KBM-7 (cell line): Measurements from ENCODE around the gene XPC.

Experiments
- DNase-seq: peaks from one replicate; pipeline ENCODE4 v3.0.0-alpha.2; 2015
- in situ Hi-C: fragments of 300-500 bp; cut with MboI; formaldehyde crosslinking; loops from 2 replicates; pipeline ENCODE4 v1.14.3; 2020; ENCODE audit warnings: low sequenced_read_pairs, low pct_unique_long_range_greater_than_20kb, mixed read lengths

Gene XPC

GRCh38 chr3:14177580-14178246 is 688 bp downstream of the XPC start:
- in situ Hi-C loops: no loop called here
- DNase-seq: peak; percentile 42

GRCh38 chr3:14175383-14176037 is 2.9 kb downstream of the XPC start:
- in situ Hi-C loops: no loop called here
- DNase-seq: peak; percentile 77

DNA sequence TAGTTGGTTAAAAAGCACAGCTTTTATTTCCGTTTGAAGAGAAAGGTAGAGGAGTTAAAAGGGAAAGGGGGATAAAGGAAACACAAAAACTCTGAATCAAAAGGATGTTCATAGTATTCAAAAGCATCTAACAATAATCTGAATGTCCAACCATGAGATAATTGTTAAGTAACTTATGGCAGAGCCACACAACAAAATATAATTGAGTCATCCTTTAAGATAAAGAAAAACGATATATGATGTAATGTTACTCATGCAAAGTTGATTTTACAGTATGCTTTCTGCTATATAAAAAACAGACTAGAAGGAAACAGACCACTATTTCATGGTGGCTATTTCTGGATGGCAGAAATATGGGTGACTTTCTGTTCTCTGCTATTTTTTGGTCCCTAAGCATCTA is 3.9 kb downstream of the XPC start:
- in situ Hi-C loops: no loop called here

GRCh38 chr3:14172496-14172895 is 5.9 kb downstream of the XPC start:
- in situ Hi-C loops: no loop called here
- DNase-seq: no peak

More for the DNA sequence above, 3.9 kb downstream of the XPC start:
- DNase-seq: no peak

GRCh38 chr3:14170531-14171159 is 7.8 kb downstream of the XPC start:
- in situ Hi-C loops: no loop called here
- DNase-seq: no peak

DNA sequence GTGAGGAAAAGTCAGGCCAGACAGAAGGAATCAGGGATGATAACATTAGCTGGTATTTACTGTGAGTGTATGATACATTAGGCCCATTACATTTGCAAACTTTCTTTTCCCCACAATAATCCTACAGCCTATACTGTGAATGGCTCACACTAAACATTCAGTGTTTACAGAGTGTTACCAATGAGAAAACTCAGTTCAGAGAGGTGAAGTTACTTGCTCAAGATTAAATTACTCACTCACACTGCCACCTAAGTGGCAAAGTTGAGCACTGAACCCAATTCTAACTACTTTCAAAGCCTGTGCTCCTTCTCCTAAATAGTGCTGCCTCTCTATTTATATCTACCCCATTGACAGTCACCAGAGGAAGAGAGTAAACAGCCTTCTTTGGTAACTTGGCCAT is 8.5 kb downstream of the XPC start:
- DNase-seq: no peak
- in situ Hi-C loops: no loop called here

- no peak for DNase-seq
- in situ Hi-C loops: no loop called here
Observed at GRCh38 chr3:14169435-14169834, 9.0 kb downstream of the XPC start.

DNA sequence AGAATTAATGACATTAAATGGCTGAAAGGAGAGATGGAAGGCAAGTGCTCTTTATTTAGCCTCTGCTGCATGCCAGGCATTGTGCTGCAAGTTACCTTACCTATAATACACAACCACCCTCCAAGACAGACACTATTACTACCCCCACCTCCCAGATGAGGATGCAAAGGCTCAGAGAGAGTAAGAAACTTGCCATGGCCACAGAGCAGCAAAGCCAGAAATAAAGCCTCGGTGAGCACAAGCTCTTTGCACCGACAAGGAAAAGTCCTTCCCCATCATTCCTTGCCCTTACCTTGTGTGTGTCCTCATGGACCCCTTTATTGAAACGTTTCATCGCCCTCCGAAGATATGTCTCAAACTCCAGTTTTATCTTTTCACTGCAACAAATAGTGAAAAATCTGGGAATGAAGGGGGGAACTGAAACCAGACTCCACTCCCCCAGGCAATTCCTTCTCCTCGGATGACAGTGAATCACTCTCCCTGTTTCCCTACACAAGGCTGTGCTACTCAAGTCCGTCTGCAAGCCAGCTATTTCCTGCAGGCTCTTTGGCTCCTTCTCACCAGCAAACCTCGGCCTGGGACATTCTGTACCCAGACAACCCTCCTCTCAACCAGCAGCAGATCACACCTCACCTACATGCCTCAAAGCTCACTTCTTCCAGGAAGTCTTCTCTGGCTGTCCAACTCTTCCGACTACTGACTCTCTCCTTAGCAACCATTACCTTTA is 11.4 kb downstream of the XPC start:
- DNase-seq: no peak
- in situ Hi-C loops: no loop called here

DNA sequence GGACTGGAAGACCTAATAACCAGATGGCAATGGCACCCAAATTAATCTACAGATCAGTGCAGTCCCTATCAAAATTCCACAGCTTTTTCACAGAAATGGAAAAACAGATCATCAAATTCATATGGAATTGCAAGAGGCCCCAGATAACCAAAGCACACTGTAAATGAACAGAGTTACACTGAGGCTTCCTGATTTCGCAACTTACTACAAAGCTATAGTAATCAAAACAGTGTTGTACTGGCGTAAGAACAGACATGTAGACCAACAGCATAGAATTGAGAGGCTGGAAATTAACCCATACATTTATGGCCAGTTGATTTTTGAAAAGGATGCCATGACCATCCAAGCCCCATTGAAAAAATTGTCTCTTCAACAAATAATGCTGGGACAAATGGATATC is 16.2 kb downstream of the XPC start:
- DNase-seq: no peak
- in situ Hi-C loops: no loop called here

- in situ Hi-C loops: no loop called here
- DNase-seq: no peak
Observed at GRCh38 chr3:14161282-14161681, 17.1 kb downstream of the XPC start.

- DNase-seq: no peak
- in situ Hi-C loops: no loop called here
Observed at GRCh38 chr3:14159426-14159825, 19.0 kb downstream of the XPC start.

DNA sequence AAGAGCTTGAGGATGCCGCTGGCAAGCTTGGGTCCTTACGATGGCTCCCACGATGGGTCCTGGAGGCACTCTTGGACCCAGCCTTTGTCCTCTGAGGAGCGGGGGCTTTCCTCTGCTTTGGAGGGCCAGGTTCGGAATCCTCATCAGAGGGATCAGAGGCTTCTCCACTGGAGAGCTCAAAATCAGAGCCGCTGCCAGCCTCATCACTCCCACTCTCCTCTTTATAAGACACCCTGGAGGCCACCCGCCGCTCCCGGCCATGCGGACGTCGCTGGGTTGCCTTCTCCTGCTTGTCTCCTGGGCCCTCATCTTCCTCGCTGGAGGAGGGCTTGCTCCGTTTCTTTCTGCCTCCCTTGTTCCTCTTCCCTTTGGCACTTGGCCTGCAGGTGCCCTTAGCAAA is 20.0 kb downstream of the XPC start:
- in situ Hi-C loops: no loop called here

DNA sequence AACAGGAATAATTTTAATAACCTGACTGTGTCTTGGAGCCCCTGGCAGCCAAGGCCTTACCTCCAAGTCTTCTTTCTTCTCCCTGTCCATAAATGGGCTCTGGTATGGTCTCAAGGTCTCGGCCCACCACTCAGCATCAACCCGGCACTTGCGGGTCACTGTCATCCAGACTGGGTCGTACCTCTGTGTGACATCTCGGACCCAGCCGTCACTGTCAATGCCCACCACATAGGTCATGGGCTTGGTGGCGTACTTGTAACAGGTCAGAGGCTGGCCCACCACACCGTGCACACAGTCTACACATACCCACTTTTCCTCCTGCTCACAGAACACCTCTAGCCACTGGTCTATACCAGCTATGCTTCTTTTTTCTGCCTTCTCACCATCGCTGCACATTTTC is 20.4 kb downstream of the XPC start:
- DNase-seq: no peak
- in situ Hi-C loops: no loop called here

More for the DNA sequence above, 20.0 kb downstream of the XPC start:
- no peak for DNase-seq

GRCh38 chr3:14156843-14157561 is 21.4 kb downstream of the XPC start:
- in situ Hi-C loops: no loop called here

DNA sequence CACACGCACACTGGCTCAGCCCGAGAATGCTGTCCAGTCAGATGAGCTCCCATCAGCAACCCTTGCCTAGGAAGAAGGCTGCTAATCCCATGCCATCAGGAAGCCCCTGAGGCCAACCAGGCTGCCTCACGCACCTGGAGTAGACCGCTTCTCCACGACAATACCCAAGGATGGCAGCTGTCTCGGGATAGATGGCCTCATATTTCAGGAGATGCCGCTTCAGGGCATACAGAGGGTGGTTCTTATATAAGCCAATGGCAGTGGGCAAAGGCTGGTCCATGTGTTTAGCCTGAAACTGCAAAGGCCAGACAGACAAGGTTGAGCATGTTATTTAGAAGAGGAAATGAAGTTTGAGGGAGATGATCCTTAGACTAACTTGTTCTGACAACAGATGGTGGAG is 22.2 kb downstream of the XPC start:
- in situ Hi-C loops: no loop called here
- no peak for DNase-seq

More at GRCh38 chr3:14156843-14157561, 21.4 kb downstream of the XPC start:
- DNase-seq: no peak

DNA sequence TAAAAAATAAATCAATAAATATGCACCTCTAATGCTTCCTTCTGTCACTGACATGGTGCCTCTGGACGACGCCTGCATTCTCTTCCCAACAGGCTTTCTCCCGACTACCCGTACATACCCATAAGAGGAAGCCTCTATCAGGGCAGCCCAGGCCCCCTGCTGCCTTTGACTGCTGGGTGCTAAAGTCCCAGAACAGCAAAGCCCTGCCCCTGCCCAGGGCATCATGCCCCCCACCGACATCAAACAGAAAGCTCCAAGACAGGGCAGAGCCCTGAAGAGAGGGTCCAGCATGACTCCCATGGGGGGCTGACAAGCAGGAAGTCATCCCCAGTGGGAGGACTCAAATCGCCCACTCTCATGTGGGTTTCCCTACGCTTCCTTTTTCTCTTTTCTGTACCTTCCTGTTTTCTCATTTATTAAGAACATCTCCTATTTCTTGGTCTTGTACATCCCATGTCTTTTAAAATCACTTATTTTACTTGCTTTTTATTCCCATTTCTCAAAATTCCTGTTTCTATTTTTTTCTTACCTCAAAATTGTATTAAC is 23.4 kb downstream of the XPC start:
- in situ Hi-C loops: no loop called here
- peak; percentile 39 for DNase-seq

- no peak for DNase-seq
- in situ Hi-C loops: no loop called here
Observed at GRCh38 chr3:14154276-14154675, 24.1 kb downstream of the XPC start.

- DNase-seq: no peak
- in situ Hi-C loops: no loop called here
Observed at GRCh38 chr3:14153663-14154062, 24.7 kb downstream of the XPC start.

DNA sequence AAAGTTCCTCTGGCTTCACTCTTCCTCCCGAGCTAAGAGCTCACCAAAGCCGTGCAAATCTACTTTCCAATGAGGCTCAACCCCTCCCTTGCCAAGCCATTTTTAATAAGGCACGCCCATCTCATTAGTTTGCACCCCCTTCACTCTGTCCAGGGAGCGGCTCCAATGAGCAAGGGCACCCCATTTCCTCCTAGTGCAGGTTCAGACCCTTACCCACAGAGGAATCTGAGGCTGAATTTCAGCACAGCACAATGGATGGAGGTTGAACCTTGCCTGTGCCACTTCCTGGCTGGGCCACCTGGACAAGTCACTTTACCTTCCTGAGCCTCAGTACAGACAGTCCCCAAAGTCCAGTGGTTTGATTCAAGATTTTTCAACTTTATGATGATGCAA is 25.4 kb downstream of the XPC start:
- no peak for DNase-seq
- in situ Hi-C loops: no loop called here
